ENCODE data around the gene NFYB.

Gene NFYB

DNA sequence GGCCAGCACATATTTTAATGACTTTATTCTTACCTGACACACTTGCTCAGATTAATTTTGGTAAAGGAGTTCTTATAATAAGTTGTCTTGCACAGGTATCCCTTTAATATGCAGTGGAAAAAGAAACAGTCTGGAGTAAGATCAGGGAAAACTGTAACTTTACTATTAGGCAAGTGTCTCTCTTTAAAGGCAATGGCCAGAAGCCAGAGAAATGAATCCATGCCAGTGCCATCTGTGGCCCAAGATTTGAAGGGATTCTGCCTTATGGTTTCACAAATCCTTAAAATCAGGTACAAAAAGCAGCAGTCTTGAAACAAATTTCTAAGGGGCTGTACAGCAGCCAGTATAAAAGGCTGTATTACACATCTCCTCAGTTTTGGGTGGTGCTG lies 22.4 kb downstream of the NFYB start:
- TF ChIP-seq, protein P1, sequence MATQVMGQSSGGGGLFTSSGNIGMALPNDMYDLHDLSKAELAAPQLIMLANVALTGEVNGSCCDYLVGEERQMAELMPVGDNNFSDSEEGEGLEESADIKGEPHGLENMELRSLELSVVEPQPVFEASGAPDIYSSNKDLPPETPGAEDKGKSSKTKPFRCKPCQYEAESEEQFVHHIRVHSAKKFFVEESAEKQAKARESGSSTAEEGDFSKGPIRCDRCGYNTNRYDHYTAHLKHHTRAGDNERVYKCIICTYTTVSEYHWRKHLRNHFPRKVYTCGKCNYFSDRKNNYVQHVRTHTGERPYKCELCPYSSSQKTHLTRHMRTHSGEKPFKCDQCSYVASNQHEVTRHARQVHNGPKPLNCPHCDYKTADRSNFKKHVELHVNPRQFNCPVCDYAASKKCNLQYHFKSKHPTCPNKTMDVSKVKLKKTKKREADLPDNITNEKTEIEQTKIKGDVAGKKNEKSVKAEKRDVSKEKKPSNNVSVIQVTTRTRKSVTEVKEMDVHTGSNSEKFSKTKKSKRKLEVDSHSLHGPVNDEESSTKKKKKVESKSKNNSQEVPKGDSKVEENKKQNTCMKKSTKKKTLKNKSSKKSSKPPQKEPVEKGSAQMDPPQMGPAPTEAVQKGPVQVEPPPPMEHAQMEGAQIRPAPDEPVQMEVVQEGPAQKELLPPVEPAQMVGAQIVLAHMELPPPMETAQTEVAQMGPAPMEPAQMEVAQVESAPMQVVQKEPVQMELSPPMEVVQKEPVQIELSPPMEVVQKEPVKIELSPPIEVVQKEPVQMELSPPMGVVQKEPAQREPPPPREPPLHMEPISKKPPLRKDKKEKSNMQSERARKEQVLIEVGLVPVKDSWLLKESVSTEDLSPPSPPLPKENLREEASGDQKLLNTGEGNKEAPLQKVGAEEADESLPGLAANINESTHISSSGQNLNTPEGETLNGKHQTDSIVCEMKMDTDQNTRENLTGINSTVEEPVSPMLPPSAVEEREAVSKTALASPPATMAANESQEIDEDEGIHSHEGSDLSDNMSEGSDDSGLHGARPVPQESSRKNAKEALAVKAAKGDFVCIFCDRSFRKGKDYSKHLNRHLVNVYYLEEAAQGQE (IDR thresholded peaks at IDR 0.05; ENCODE audit: insufficient read depth in 1 of 2, low read depth in 2 of 2, low read length in 2 of 2), result no peak
- no peak for TF ChIP-seq POLR2AphosphoS5 (IDR thresholded peaks at IDR 0.05; ENCODE audit: low read depth, low read length)
- no peak for TF ChIP-seq FOXP2 (optimal IDR thresholded peaks at IDR 0.05; ENCODE audit: borderline replicate concordance, extremely low read depth, extremely low read length, insufficient read depth)
- TF ChIP-seq TAF1 (IDR thresholded peaks at IDR 0.05; ENCODE audit: borderline replicate concordance, insufficient read depth, low read length), result no peak
- no peak for TF ChIP-seq SIN3A (IDR thresholded peaks at IDR 0.05; ENCODE audit: borderline replicate concordance, insufficient read depth, low read length)

DNA sequence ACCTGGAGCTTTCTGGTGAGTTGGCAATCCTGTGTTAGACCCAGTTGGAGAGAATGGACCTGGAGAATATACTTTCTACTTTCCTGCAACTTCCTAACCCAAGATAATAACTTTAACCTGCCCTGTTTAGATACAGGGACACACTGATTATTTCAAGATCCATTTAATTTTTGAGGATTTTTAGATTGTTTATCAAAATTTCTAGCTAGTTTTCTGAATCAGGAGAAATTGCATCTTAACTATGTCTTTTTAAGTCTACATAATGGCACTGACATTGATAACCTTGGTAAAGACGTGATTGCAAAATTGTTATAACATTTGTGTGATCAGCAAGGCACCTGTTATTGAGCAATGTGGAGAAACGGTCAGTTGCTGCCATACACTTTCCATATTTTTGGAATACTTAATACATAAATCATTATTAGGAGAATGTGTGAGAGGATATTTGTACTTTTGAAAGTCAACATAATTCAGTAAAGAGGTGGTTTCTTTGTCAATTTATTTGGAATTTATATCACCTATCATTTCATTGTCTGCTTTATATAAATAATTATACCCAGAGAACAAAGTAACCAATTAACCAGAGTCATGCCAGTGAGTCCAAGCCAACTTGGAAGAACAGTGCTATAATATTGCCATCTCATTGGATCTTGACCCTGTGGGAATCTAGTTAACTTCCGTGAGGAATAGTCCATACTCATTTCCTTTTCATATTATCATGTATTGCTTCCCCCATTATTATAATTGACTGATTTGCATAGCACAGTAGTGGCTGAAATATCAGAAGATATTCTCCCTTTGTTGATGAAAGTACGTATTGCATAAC lies 28.4 kb downstream of the NFYB start:
- TF ChIP-seq, protein P1 (IDR thresholded peaks at IDR 0.05; ENCODE audit: insufficient read depth in 1 of 2, low read depth in 2 of 2, low read length in 2 of 2), result no peak
- TF ChIP-seq TAF1 (IDR thresholded peaks at IDR 0.05; ENCODE audit: borderline replicate concordance, insufficient read depth, low read length) (no peak), POLR2AphosphoS5 (IDR thresholded peaks at IDR 0.05; ENCODE audit: low read depth, low read length) (no peak), FOXP2 (optimal IDR thresholded peaks at IDR 0.05; ENCODE audit: borderline replicate concordance, extremely low read depth, extremely low read length, insufficient read depth) (no peak), SIN3A (IDR thresholded peaks at IDR 0.05; ENCODE audit: borderline replicate concordance, insufficient read depth, low read length) (no peak)

DNA sequence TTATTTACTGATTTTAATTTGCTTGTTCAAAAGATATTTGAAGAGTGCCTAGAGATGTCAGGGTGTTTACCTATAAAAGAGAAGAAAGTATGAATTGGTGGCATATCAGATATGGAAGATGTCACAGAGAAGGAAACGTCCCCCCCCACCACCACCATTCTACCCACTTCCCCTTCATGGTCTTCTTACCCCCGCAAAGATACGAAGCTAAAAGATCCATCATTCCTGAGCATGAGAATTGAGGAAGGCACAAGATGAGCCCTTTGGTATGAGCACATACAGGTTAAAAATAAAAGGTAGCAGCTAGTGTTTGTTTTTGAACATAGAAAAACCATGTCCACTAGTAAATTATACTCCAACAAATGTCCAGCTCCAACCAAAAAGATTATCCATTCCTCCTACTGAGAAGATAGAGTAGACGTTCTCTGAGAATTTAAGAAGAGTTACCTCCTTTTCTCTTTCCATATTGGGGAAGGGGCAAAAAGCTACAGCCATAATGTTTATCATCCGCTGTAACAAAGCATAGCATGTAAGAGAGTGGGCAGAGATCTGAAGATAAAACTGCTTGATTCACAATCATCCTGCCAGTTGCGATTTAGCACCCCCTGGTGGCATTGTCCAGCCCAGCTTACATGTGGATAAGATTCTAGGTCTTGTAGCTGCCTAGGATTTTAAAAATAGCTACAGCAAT lies 29.1 kb downstream of the NFYB start:
- TF ChIP-seq FOXP2 (optimal IDR thresholded peaks at IDR 0.05; ENCODE audit: borderline replicate concordance, extremely low read depth, extremely low read length, insufficient read depth) (no peak), TAF1 (IDR thresholded peaks at IDR 0.05; ENCODE audit: borderline replicate concordance, insufficient read depth, low read length) (no peak), POLR2AphosphoS5 (IDR thresholded peaks at IDR 0.05; ENCODE audit: low read depth, low read length) (no peak), SIN3A (IDR thresholded peaks at IDR 0.05; ENCODE audit: borderline replicate concordance, insufficient read depth, low read length) (no peak)
- TF ChIP-seq, protein P1 (IDR thresholded peaks at IDR 0.05; ENCODE audit: insufficient read depth in 1 of 2, low read depth in 2 of 2, low read length in 2 of 2), result no peak

DNA sequence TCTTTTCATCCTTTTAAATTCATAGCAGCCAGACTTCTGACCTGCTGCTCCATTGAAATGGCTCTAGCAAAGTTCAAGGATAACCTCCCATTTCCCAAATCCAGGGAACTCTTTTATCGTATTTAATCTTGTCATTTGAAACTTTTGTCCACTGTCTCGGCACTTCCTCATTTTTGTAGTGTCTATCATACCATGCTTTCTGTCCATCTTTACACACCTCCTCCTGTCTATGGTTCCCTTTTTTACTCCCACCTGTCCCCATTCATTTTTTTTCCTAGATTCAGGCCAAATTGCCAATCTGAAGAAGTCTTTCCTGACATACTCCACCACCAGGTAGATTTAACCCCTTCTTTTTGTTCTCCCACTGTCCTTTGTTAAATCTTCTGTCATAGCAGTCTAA lies 31.0 kb downstream of the NFYB start:
- TF ChIP-seq FOXP2 (optimal IDR thresholded peaks at IDR 0.05; ENCODE audit: borderline replicate concordance, extremely low read depth, extremely low read length, insufficient read depth) (no peak), SIN3A (IDR thresholded peaks at IDR 0.05; ENCODE audit: borderline replicate concordance, insufficient read depth, low read length) (no peak), POLR2AphosphoS5 (IDR thresholded peaks at IDR 0.05; ENCODE audit: low read depth, low read length) (no peak), TAF1 (IDR thresholded peaks at IDR 0.05; ENCODE audit: borderline replicate concordance, insufficient read depth, low read length) (no peak)
- TF ChIP-seq, protein P1 (IDR thresholded peaks at IDR 0.05; ENCODE audit: insufficient read depth in 1 of 2, low read depth in 2 of 2, low read length in 2 of 2), result no peak

All from PFSK-1 (cell line).